ENCODE data around the gene ERCC5.

The ERCC5 gene

GRCh38 chr13:102881819-102882686, 36.2 kb downstream of the ERCC5 start:
- no peak for DNase-seq (ENCODE audit: low read depth)

GRCh38 chr13:102892503-102892902, 46.7 kb downstream of the ERCC5 start:
- DNase-seq (ENCODE audit: low read depth), result no peak

GRCh38 chr13:102897371-102898138, 51.7 kb downstream of the ERCC5 start:
- no peak for DNase-seq (ENCODE audit: low read depth)

- no peak for DNase-seq (ENCODE audit: low read depth)
Measured at GRCh38 chr13:102900193-102900608, 54.4 kb downstream of the ERCC5 start.

GRCh38 chr13:102901056-102901455, 55.2 kb downstream of the ERCC5 start:
- no peak for DNase-seq (ENCODE audit: low read depth)

GRCh38 chr13:102901615-102902305, 55.9 kb downstream of the ERCC5 start:
- no peak for DNase-seq (ENCODE audit: low read depth)

GRCh38 chr13:102902789-102903347, 57.0 kb downstream of the ERCC5 start:
- no peak for DNase-seq (ENCODE audit: low read depth)

- no peak for DNase-seq (ENCODE audit: low read depth)
Measured at GRCh38 chr13:102903659-102904407, 58.0 kb downstream of the ERCC5 start.

GRCh38 chr13:102904408-102904862, 58.6 kb downstream of the ERCC5 start:
- DNase-seq (ENCODE audit: low read depth), result no peak

GRCh38 chr13:102905905-102906771, 60.3 kb downstream of the ERCC5 start:
- no peak for DNase-seq (ENCODE audit: low read depth)

GRCh38 chr13:102907016-102907756, 61.4 kb downstream of the ERCC5 start:
- DNase-seq (ENCODE audit: low read depth), result no peak

- no peak for DNase-seq (ENCODE audit: low read depth)
Measured at GRCh38 chr13:102907886-102908515, 62.2 kb downstream of the ERCC5 start.

- DNase-seq (ENCODE audit: low read depth), result no peak
Measured at GRCh38 chr13:102909971-102910370, 64.1 kb downstream of the ERCC5 start.

- DNase-seq (ENCODE audit: low read depth), result no peak
Measured at GRCh38 chr13:102911336-102911735, 65.5 kb downstream of the ERCC5 start.

GRCh38 chr13:102912599-102912998, 66.8 kb downstream of the ERCC5 start:
- DNase-seq (ENCODE audit: low read depth), result no peak

- no peak for DNase-seq (ENCODE audit: low read depth)
Measured at GRCh38 chr13:102913914-102914313, 68.1 kb downstream of the ERCC5 start.

- DNase-seq (ENCODE audit: low read depth), result no peak
Measured at GRCh38 chr13:102914339-102914930, 68.6 kb downstream of the ERCC5 start.

- DNase-seq (ENCODE audit: low read depth), result no peak
Measured at GRCh38 chr13:102915393-102915930, 69.6 kb downstream of the ERCC5 start.
